D341Med (cell line): ENCODE results near the gene HLTF.
A peak's percentile ranks its signal among the peaks of the same experiment; 100 is the strongest.

Experiments
- DNase-seq: peaks from one replicate; pipeline ENCODE4 v3.0.0; 2012; ENCODE audit warnings: low spot score

HLTF gene

GRCh38 chr3:149089395-149089794 lies 3.1 kb upstream of the HLTF start:
- DNase-seq, result no peak

GRCh38 chr3:149087208-149087607 lies 875 bp upstream of the HLTF start:
- DNase-seq, result peak; percentile 21

- peak; percentile 46 for DNase-seq
Observed at GRCh38 chr3:149085828-149086231, 503 bp downstream of the HLTF start.

- DNase-seq, result no peak
Observed at GRCh38 chr3:149081772-149082171, 4.6 kb downstream of the HLTF start.

GRCh38 chr3:149080699-149081091 lies 5.6 kb downstream of the HLTF start:
- DNase-seq, result no peak

- peak; percentile 46 for DNase-seq
Observed at GRCh38 chr3:149080011-149080698, 6.2 kb downstream of the HLTF start.

GRCh38 chr3:149077628-149078027 lies 8.7 kb downstream of the HLTF start:
- no peak for DNase-seq

- no peak for DNase-seq
Observed at GRCh38 chr3:149067883-149068282, 18.4 kb downstream of the HLTF start.

- DNase-seq, result no peak
Observed at GRCh38 chr3:149061776-149062175, 24.6 kb downstream of the HLTF start.

- no peak for DNase-seq
Observed at GRCh38 chr3:149058602-149059001, 27.7 kb downstream of the HLTF start.

- no peak for DNase-seq
Observed at GRCh38 chr3:149058198-149058597, 28.1 kb downstream of the HLTF start.

GRCh38 chr3:149055575-149055974 lies 30.8 kb downstream of the HLTF start:
- DNase-seq, result no peak

GRCh38 chr3:149044339-149045083 lies 41.8 kb downstream of the HLTF start:
- no peak for DNase-seq

GRCh38 chr3:149042789-149043386 lies 43.4 kb downstream of the HLTF start:
- DNase-seq, result no peak

- no peak for DNase-seq
Observed at GRCh38 chr3:149038322-149038721, 48.0 kb downstream of the HLTF start.

GRCh38 chr3:149037684-149038083 lies 48.6 kb downstream of the HLTF start:
- no peak for DNase-seq

GRCh38 chr3:149031096-149031495 lies 55.2 kb downstream of the HLTF start:
- DNase-seq, result no peak

GRCh38 chr3:149026718-149027117 lies 59.6 kb downstream of the HLTF start:
- no peak for DNase-seq

GRCh38 chr3:149023951-149024350 lies 62.4 kb downstream of the HLTF start:
- DNase-seq, result no peak

GRCh38 chr3:149021830-149022229 lies 64.5 kb downstream of the HLTF start:
- DNase-seq, result no peak

GRCh38 chr3:149020839-149021252 lies 65.5 kb downstream of the HLTF start:
- no peak for DNase-seq

GRCh38 chr3:149020196-149020838 lies 66.0 kb downstream of the HLTF start:
- no peak for DNase-seq

GRCh38 chr3:149019580-149019979 lies 66.8 kb downstream of the HLTF start:
- no peak for DNase-seq
